K562 (cell line): ENCODE measurements around the gene GLIS2. TPM values are rescaled to one million over a fixed set of nuclear protein-coding genes. Genes with fewer than 3 reads are reported as not detected.
A peak's percentile ranks its signal among the peaks of the same experiment; 100 is the strongest.

Source experiments
- ATAC-seq: fragments of 200-7000 bp; cut with Tn5 transposase; 3 replicates; pipeline ENCODE4 v1.9.1; 2020; ENCODE audit warnings: moderate library complexity
- BruUV-seq: library from RNA; stranded (reverse); fragments of 400-500 nt; replicated peaks from 2 replicates; lab custom pipeline; 2021; lab: Mats Ljungman, UMichigan
- CTCF ChIA-PET: fragments of 300-600 bp; formaldehyde crosslinking; extraction: SDS; loops from one replicate; lab custom pipeline; 2021; ENCODE audit warnings: low intra/inter-chr PET ratio; lab: Yijun Ruan, JAX
- POLR2A ChIA-PET: fragments of 300-600, 350-650 bp; sonication (Branson Sonifier 250); formaldehyde crosslinking; extraction: SDS; loops from one replicate; lab custom pipeline; 2021; ENCODE audit warnings: antibody characterized with exemption, inconsistent platforms; lab: Yijun Ruan, JAX
- DNase-seq, 4 experiments: peaks; one replicate each; pipeline versions ENCODE4 v3.0.0 to v3.0.0-alpha.2; 2011 to 2018; ENCODE audit warnings: low spot score in 3 of 4, mixed read lengths in 3 of 4; ENCODE audit errors: extremely low read depth in 1 of 4
- FAIRE-seq: peaks from 2 replicates; lab custom pipeline; 2011; peaks lifted over from hg19 to GRCh38; lab: Jason Lieb, UNC
- H2AFZ ChIP-seq: 2 replicates; pipeline ENCODE4 v1.6.0; 2011; ENCODE audit warnings: low read depth, low read length, control low read depth, inconsistent platforms
- H3K27ac ChIP-seq: fragments of 200-600 bp; 3 replicates; pipeline ENCODE4 v1.8.0; 2011; ENCODE audit warnings: low read depth, mild to moderate bottlenecking, control low read depth, inconsistent platforms, low read length, moderate library complexity, mixed read lengths; ENCODE audit errors: extremely low read depth
- H3K27me3 ChIP-seq, 2 experiments: fragments of 300-600 bp in 1 of 2; 2 replicates in 1 of 2; 3 replicates in 1 of 2; pipeline versions ENCODE4 v1.6.0 to v1.8.0; 2011; ENCODE audit warnings: inconsistent platforms in 2 of 2, low read length in 2 of 2, mild to moderate bottlenecking in 1 of 2, mixed read lengths in 1 of 2, moderate library complexity in 1 of 2; ENCODE audit not compliant: control insufficient read depth in 2 of 2, insufficient read depth in 2 of 2
- H3K36me3 ChIP-seq: fragments of 300-600 bp; 3 replicates; pipeline ENCODE4 v1.8.0; 2011; ENCODE audit warnings: mild to moderate bottlenecking, low read length, inconsistent platforms; ENCODE audit not compliant: control insufficient read depth, insufficient read depth
- H3K4me1 ChIP-seq, 2 experiments: fragments of 200-600 bp in 1 of 2; replicated peaks in 1 of 2; 2 replicates in 1 of 2; 3 replicates in 1 of 2; pipeline versions ENCODE4 v1.5.1 to v1.8.0; 2011; ENCODE audit warnings: inconsistent platforms in 2 of 2, low read length in 2 of 2, mild to moderate bottlenecking in 1 of 2, mixed read lengths in 1 of 2, moderate library complexity in 1 of 2; ENCODE audit not compliant: control insufficient read depth in 2 of 2, insufficient read depth in 2 of 2
- H3K4me2 ChIP-seq: 2 replicates; pipeline ENCODE4 v1.6.1; 2011; ENCODE audit warnings: low read length, control low read depth, inconsistent platforms, mixed read lengths; ENCODE audit not compliant: insufficient read depth
- H3K4me3 ChIP-seq: fragments of 200-600 bp; sonication (generic), shearing (Covaris generic); 2 replicates; pipeline ENCODE4 v1.5.1; 2016; ENCODE audit warnings: control low read depth, inconsistent platforms
- H3K79me2 ChIP-seq: fragments of 200-600 bp; 3 replicates; pipeline ENCODE4 v1.8.0; 2011; ENCODE audit warnings: low read length, inconsistent platforms; ENCODE audit not compliant: control insufficient read depth, insufficient read depth
- H3K9ac ChIP-seq, 2 experiments: 2 replicates each; pipeline versions ENCODE4 v1.6.0 to v1.6.1; 2011; ENCODE audit warnings: low read depth in 2 of 2, low read length in 2 of 2, control low read depth in 1 of 2, inconsistent platforms in 1 of 2, mild to moderate bottlenecking in 1 of 2, mixed read lengths in 1 of 2; ENCODE audit not compliant: insufficient read depth in 1 of 2
- H3K9me1 ChIP-seq: one replicate; pipeline ENCODE4 v1.6.0; 2011; ENCODE audit warnings: inconsistent platforms, mild to moderate bottlenecking, low read length, moderate library complexity; ENCODE audit not compliant: control insufficient read depth, insufficient read depth
- H3K9me3 ChIP-seq: replicated peaks from 2 replicates; pipeline ENCODE4 v1.5.1; 2011; ENCODE audit warnings: low read depth, low read length, inconsistent platforms; ENCODE audit not compliant: control insufficient read depth, insufficient read depth
- H4K20me1 ChIP-seq: replicated peaks from 2 replicates; pipeline ENCODE4 v1.6.1; 2011; ENCODE audit warnings: low read length, inconsistent platforms, mixed read lengths; ENCODE audit not compliant: control insufficient read depth, insufficient read depth
- ADNP ChIP-seq: fragments of 200-800 bp; sonication (Bioruptor generic); IDR thresholded peaks from 2 replicates; pipeline ENCODE4 v1.6.1; 2016; ENCODE audit warnings: missing genetic modification characterization, missing compliant biosample characterization
- CBX1 ChIP-seq: sonication (generic); IDR thresholded peaks from 2 replicates; pipeline ENCODE4 v1.6.1; 2016; ENCODE audit warnings: antibody characterized with exemption, low read depth, mild to moderate bottlenecking
- DIDO1 ChIP-seq: fragments of 450-650 bp; IDR thresholded peaks from 2 replicates; pipeline ENCODE4 v1.6.1; 2016; ENCODE audit warnings: low read depth, missing biosample characterization, missing genetic modification characterization
- E2F8 ChIP-seq: fragments of 450-650 bp; IDR thresholded peaks from 2 replicates; pipeline ENCODE4 v1.7.1; 2018; ENCODE audit warnings: mild to moderate bottlenecking, low read depth; ENCODE audit not compliant: partially characterized antibody
- FOXJ3 ChIP-seq: sonication (generic); formaldehyde crosslinking; IDR thresholded peaks from 2 replicates; pipeline ENCODE4 v1.4.0; 2020; ENCODE audit warnings: mild to moderate bottlenecking, missing genetic modification reagents
- ILK ChIP-seq: fragments of 450-650 bp; IDR thresholded peaks from 2 replicates; pipeline ENCODE4 v1.6.1; 2016; ENCODE audit warnings: missing genetic modification characterization, low read depth, mild to moderate bottlenecking, missing compliant biosample characterization, moderate library complexity, borderline replicate concordance
- KLF1 ChIP-seq: fragments of 450-650 bp; IDR thresholded peaks from 2 replicates; pipeline ENCODE4 v1.6.1; 2016; ENCODE audit warnings: missing genetic modification characterization, missing compliant biosample characterization
- KLF6 ChIP-seq: fragments of 250-450 bp; sonication (Bioruptor Pico); IDR thresholded peaks from 2 replicates; pipeline ENCODE4 v1.4.0; 2020; ENCODE audit warnings: mild to moderate bottlenecking, moderate library complexity, borderline replicate concordance
- MAFG ChIP-seq: fragments of 450-650 bp; conservative IDR thresholded peaks from 2 replicates; pipeline ENCODE4 v1.6.1; 2016; ENCODE audit warnings: missing genetic modification characterization, missing compliant biosample characterization
- NCOR1 ChIP-seq: fragments of 450-650 bp; IDR thresholded peaks from 2 replicates; pipeline ENCODE4 v1.6.1; 2016; ENCODE audit warnings: mild to moderate bottlenecking, moderate library complexity
- NFATC3 ChIP-seq: fragments of 450-650 bp; IDR thresholded peaks from 2 replicates; pipeline ENCODE4 v1.6.1; 2017; ENCODE audit warnings: mild to moderate bottlenecking
- NUFIP1 ChIP-seq: fragments of 450-650 bp; IDR thresholded peaks from 2 replicates; pipeline ENCODE4 v1.6.1; 2018; ENCODE audit not compliant: partially characterized antibody
- RB1 ChIP-seq: fragments of 450-650 bp; IDR thresholded peaks from 2 replicates; pipeline ENCODE4 v1.6.1; 2017; ENCODE audit warnings: low read depth, mild to moderate bottlenecking
- SRSF7 ChIP-seq: fragments of 200-400 bp; formaldehyde crosslinking; optimal IDR thresholded peaks from 2 replicates; pipeline ENCODE3; 2017; ENCODE audit warnings: mild to moderate bottlenecking, low read depth, low read length
- SUPT5H ChIP-seq: fragments of 450-650 bp; IDR thresholded peaks from 2 replicates; pipeline ENCODE4 v1.6.1; 2016
- USF1 ChIP-seq: sonication (generic); formaldehyde crosslinking; IDR thresholded peaks from 2 replicates; pipeline ENCODE4 v1.9.0; 2022; ENCODE audit warnings: mild to moderate bottlenecking, missing genetic modification reagents
- WHSC1 ChIP-seq: IDR thresholded peaks from one replicate; pipeline ENCODE4 v1.6.1; 2012; ENCODE audit warnings: low read length, control low read depth, inconsistent platforms
- ZNF41 ChIP-seq: fragments of 250-450 bp; sonication (Bioruptor Pico); conservative IDR thresholded peaks from 2 replicates; pipeline ENCODE4 v1.4.0; 2020; ENCODE audit warnings: mild to moderate bottlenecking
- WGBS: fragments of 100-300 bp; shearing (Covaris generic); methylation state at CpG from one replicate; pipeline ENCODE4 v1.1.6; 2016; ENCODE audit warnings: low coverage, mixed read lengths; ENCODE audit not compliant: insufficient coverage; ENCODE audit errors: missing lambda C conversion rate; 5-methylcytosine and 5-hydroxymethylcytosine counted together
- in situ Hi-C: fragments of 300-500 bp; cut with MboI; formaldehyde crosslinking; loops from 4 replicates; pipeline ENCODE4 v1.15.0; 2018; ENCODE audit warnings: inconsistent platforms, mixed read lengths
- intact Hi-C: fragments of 100-400 bp; cut with micrococcal nuclease; formaldehyde crosslinking; loops from 2 replicates; pipeline ENCODE4 v1.14.2; 2022
- polyA plus RNA-seq, 8 experiments: library from polyadenylated mRNA; depleted of rRNA in 4 of 8; stranded (reverse) in 5 of 8; unstranded in 3 of 8; fragments of >200 nt; fragmentation: Nextera tagmentation in 2 of 8; fragmentation: Illumina TruSeq in 1 of 8; extraction: Ambion mirVana in 2 of 8; extraction: Trizol in 1 of 8; gene quantifications; 2 replicates each; pipeline versions ENCODE4 v1.2.1 to v1.2.3, GENCODE V29; 2011 to 2014; ENCODE audit warnings: inconsistent platforms in 1 of 8, missing spikeins in 1 of 8
- total RNA-seq, 7 experiments: library from RNA; depleted of rRNA in 6 of 7; stranded (reverse); fragments of >200 nt in 6 of 7; fragmentation: Illumina TruSeq in 2 of 7; extraction: Trizol in 2 of 7; gene quantifications; 2 replicates each; pipeline versions ENCODE4 v1.2.1 to v1.2.3, GENCODE V29; 2011 to 2021; ENCODE audit warnings: low replicate concordance in 1 of 7
- TF ChIP-seq, protein P1 (sequence below): fragments of 250-450 bp; sonication (Bioruptor Pico); IDR thresholded peaks from 2 replicates; pipeline ENCODE4 v1.4.0; 2020

GLIS2 gene
- total and polyA plus RNA-seq, 9 of the 15 experiments (the other 6 are each of a cell fraction or from before 2014, with no cell fraction given), result 0.10 to 9.0 (median 0.57) TPM

DNA sequence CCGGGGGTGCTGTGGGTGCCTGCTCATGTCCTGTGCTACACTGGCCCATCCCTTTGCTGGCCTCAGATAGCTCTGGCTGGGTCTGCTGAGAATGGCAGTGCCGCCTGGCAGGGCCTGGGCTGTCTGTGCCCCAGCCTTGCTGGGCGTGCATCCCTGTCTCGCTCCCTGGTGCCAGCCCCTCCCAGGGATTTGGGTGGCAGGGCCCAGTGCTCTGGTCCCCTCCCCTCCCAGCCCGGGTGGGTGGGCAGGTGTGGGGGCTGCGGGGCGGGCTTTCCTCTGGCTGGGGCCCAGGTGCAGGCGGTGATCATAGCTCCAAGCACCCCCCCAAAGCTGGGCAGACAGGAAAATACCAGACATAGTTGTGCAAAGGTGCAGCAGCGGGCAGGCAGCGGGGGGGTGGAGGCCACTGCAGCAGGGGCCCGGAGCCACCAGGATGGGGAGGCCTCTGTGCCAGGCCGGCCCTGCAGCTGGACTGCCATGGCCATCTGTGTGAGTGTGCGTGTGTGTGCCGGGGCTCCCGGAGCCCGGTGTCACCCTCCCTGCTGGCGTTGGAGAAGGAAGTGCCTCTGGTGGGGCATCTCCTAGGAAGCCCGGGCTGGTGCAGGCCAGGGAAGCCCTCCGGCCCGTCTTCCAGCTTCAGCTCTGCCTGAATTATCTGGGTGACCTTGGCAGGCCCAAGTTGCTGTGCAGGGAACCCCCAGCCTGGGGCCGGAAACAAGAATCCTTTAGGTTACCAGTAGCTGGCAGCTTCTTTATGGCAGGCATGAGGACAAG lies 7.4 kb downstream of the GLIS2 start:
- ATAC-seq (no peak), DNase-seq (no peak), FAIRE-seq (no peak)
- intact Hi-C loops (no loop called here), in situ Hi-C loops (loop anchor here (10.0 kb wide), 2 partner anchors 118 to 338 kb away; no protein-coding TSS in a partner anchor)
- no peaks in the 10 kb centered on the region for H3K9me3 ChIP-seq
- no peak overlapping the region for H3K27ac ChIP-seq
- no peaks in the 10 kb centered on the region for H3K9me1 ChIP-seq
- no TSS peak for BruUV-seq
- CTCF ChIA-PET, result no interaction called here
- 0 out of 4 replicates have a peak overlapping the region, but pooled peaks of 1 of the 2 experiments have one; percentile 45 for H3K9ac ChIP-seq
- peaks cover 9% of the 10 kb centered on the region for H4K20me1 ChIP-seq
- no peaks in the 10 kb centered on the region for H3K27me3 ChIP-seq
- H3K4me3 ChIP-seq, result no peak overlapping the region
- POLR2A ChIA-PET, result interaction anchor here (0.6 to 1.1 kb wide), 3 partner anchors 15 to 55 kb away, joined by 3 read pairs; no protein-coding TSS in a partner anchor
- peaks cover 5 to 84% of the 10 kb centered on the region in 2 experiments for H3K4me1 ChIP-seq
- H2AFZ ChIP-seq, result no peak overlapping the region
- no peak for TF ChIP-seq NFATC3
- TF ChIP-seq KLF1 (tag), result no peak
- TF ChIP-seq E2F8, result no peak
- no peak for TF ChIP-seq CBX1
- no peak for TF ChIP-seq FOXJ3 (CRISPR knock-in tag)
- TF ChIP-seq SRSF7, result no peak
- no peak for TF ChIP-seq USF1 (CRISPR knock-in tag)
- no peak for TF ChIP-seq KLF6 (CRISPR knock-in tag)
- TF ChIP-seq, protein P1, sequence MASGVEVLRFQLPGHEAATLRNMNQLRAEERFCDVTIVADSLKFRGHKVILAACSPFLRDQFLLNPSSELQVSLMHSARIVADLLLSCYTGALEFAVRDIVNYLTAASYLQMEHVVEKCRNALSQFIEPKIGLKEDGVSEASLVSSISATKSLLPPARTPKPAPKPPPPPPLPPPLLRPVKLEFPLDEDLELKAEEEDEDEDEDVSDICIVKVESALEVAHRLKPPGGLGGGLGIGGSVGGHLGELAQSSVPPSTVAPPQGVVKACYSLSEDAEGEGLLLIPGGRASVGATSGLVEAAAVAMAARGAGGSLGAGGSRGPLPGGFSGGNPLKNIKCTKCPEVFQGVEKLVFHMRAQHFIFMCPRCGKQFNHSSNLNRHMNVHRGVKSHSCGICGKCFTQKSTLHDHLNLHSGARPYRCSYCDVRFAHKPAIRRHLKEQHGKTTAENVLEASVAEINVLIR (CRISPR knock-in tag), result no peak
- TF ChIP-seq RB1, result no peak
- TF ChIP-seq WHSC1, result no peak
- TF ChIP-seq ADNP (tag), result no peak
- no peak for TF ChIP-seq DIDO1 (tag)
- no peak for TF ChIP-seq SUPT5H
- no peak for TF ChIP-seq NCOR1
- TF ChIP-seq ILK (tag), result no peak
- TF ChIP-seq NUFIP1, result no peak
- TF ChIP-seq MAFG (tag), result no peak
- TF ChIP-seq ZNF41 (CRISPR knock-in tag), result no peak
- no peaks in the 10 kb centered on the region for H3K36me3 ChIP-seq
- no peak overlapping the region for H3K4me2 ChIP-seq
- 78% methylated on average over 12 of the region's 21 CpGs for WGBS
- peaks cover 14% of the 10 kb centered on the region; the same call in 2 of the 3 replicates for H3K79me2 ChIP-seq
